Upper lobe of left lung (tissue), 6 donors: Measurements from ENCODE around the gene JMY. TPM values are rescaled to one million over a fixed set of nuclear protein-coding genes. Genes with fewer than 3 reads are reported as not detected.

ENCODE experiments used
- ATAC-seq, 2 donors: fragments of 200-7000 bp; cut with Tn5 transposase; one replicate each; pipeline ENCODE4 v1.9.1; 2022; ENCODE audit warnings: mild to moderate bottlenecking in 2 of 2, moderate library complexity in 2 of 2; ENCODE audit not compliant: low FRiP score in 2 of 2
- DNase-seq, 2 donors: peaks; one replicate each; pipeline ENCODE4 v3.0.0-alpha.2; 2019 to 2020
- H3K27ac ChIP-seq, 4 donors: fragments of 200-600 bp; sonication (generic); one replicate each; pipeline ENCODE4 v1.5.1; 2016 to 2019
- H3K27me3 ChIP-seq, 4 donors: fragments of 200-600 bp; sonication (generic); one replicate each; pipeline ENCODE4 v1.5.1; 2017 to 2019
- H3K36me3 ChIP-seq, 4 donors: fragments of 200-600 bp; sonication (generic); one replicate each; pipeline ENCODE4 v1.5.1; 2016 to 2019
- H3K4me1 ChIP-seq, 4 donors: fragments of 200-600 bp; sonication (generic); one replicate each; pipeline ENCODE4 v1.5.1; 2018 to 2019
- H3K4me3 ChIP-seq, 4 donors: fragments of 200-600 bp; sonication (generic); one replicate each; pipeline ENCODE4 v1.5.1; 2017 to 2019; ENCODE audit warnings: mild to moderate bottlenecking in 2 of 4, moderate library complexity in 1 of 4
- H3K9me3 ChIP-seq, 4 donors: fragments of 200-600 bp; sonication (generic); one replicate each; pipeline ENCODE4 v1.5.1; 2018 to 2019
- EP300 ChIP-seq, 4 donors: sonication (generic); formaldehyde crosslinking; IDR thresholded peaks; one replicate each; pipeline ENCODE4 v1.5.1; 2017; ENCODE audit warnings: antibody characterized with exemption in 4 of 4, control low read depth in 2 of 4
- POLR2A ChIP-seq, 4 donors: fragments of 450-650 bp; IDR thresholded peaks; one replicate each; pipeline ENCODE4 v1.5.1; 2016 to 2017; ENCODE audit warnings: antibody characterized with exemption in 4 of 4, mild to moderate bottlenecking in 2 of 4
- POLR2AphosphoS5 ChIP-seq, 2 donors: sonication (generic); formaldehyde crosslinking; IDR thresholded peaks; one replicate each; pipeline ENCODE4 v1.5.1; 2017; ENCODE audit warnings: antibody characterized with exemption in 2 of 2
- WGBS, 2 donors: methylation state at CpG; one replicate each; pipeline ENCODE4 v1.1.5; 2017 to 2018; 5-methylcytosine and 5-hydroxymethylcytosine counted together
- total RNA-seq, 6 donors: library from RNA; depleted of rRNA in 4 of 6; stranded (reverse); fragments of >200 nt in 4 of 6; gene quantifications; one replicate each; pipeline versions ENCODE4 v1.1.0 to v1.2.1, GENCODE V29; 2016 to 2021
- TF ChIP-seq, protein P1 (sequence below), 6 experiments: fragments of 450-650 bp in 4 of 6; fragments of 200-600 bp in 2 of 6; sonication (generic) in 2 of 6; IDR thresholded peaks; one replicate each; pipeline ENCODE4 v1.5.1; 2016 to 2019; ENCODE audit warnings: antibody characterized with exemption in 6 of 6
- donor health status: DM: no; HTN: no; CAD: no; lungs with moderate emphysema.
- donor health status: DM: no; HTN: yes; CAD: no; lungs with severe emphysema.

The JMY gene
- total RNA-seq, 6 donors from 2014 or later, result 7.9 to 28.8 (median 11.9) TPM

DNA sequence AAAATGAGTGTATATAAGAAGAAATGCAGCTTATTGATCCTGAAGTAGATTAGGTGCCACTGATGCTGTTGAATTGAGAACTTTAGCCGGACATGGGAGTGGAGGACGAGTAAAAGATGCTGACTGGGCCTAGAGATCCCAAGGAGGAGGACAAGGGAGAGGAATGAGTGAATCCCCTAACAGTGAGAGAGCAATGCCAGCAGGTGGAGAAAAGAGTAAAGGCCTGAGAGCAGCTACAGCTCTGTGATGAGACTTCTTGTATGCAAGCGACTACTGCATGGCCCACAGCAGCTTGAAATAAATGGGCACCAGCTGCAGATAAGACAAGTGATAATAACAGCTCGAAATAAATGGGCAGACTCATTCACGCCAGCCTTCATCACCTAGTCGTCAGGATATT, 44.5 kb upstream of the JMY start:
- Histone ChIP-seq H3K4me3 (no peak overlapping the region), H3K9me3 (no peaks in the 10 kb centered on the region), H3K4me1 (no peaks in the 10 kb centered on the region), H3K27ac (no peak overlapping the region), H3K36me3 (no peaks in the 10 kb centered on the region), H3K27me3 (no peaks in the 10 kb centered on the region)
- WGBS, 2 donors, result 90 to 94% methylated on average over 6 of the region's 6 CpGs
- TF ChIP-seq EP300 (IDR thresholded peaks at IDR 0.05) (no peak), POLR2AphosphoS5 (IDR thresholded peaks at IDR 0.05) (no peak), POLR2A (IDR thresholded peaks at IDR 0.05) (no peak)
- TF ChIP-seq, protein P1, sequence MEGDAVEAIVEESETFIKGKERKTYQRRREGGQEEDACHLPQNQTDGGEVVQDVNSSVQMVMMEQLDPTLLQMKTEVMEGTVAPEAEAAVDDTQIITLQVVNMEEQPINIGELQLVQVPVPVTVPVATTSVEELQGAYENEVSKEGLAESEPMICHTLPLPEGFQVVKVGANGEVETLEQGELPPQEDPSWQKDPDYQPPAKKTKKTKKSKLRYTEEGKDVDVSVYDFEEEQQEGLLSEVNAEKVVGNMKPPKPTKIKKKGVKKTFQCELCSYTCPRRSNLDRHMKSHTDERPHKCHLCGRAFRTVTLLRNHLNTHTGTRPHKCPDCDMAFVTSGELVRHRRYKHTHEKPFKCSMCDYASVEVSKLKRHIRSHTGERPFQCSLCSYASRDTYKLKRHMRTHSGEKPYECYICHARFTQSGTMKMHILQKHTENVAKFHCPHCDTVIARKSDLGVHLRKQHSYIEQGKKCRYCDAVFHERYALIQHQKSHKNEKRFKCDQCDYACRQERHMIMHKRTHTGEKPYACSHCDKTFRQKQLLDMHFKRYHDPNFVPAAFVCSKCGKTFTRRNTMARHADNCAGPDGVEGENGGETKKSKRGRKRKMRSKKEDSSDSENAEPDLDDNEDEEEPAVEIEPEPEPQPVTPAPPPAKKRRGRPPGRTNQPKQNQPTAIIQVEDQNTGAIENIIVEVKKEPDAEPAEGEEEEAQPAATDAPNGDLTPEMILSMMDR (IDR thresholded peaks at IDR 0.05), result no peak
- DNase-seq (no peak), ATAC-seq (no peak)

DNA sequence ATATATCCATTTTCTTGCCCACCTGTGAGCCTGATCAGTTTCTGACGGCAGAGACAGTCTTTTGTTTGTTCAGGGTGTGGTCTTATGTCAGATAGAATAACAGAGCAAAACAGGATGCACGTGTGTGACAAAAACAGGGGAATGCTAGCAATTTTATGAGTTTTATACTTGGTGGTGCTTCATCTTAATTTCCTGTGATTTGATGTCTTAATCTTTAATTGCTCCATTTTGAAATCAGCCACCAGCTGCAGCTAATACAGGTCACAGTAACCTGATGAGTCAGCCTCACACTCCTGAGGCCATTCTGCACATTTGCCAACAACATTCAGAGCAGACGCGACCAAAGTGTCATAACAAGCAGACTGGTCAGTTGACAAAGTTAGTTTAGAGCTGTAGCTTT, 42.3 kb upstream of the JMY start:
- Histone ChIP-seq H3K4me1 (no peaks in the 10 kb centered on the region), H3K9me3 (no peaks in the 10 kb centered on the region), H3K4me3 (no peak overlapping the region), H3K27me3 (no peaks in the 10 kb centered on the region), H3K27ac (no peak overlapping the region), H3K36me3 (no peaks in the 10 kb centered on the region)
- TF ChIP-seq EP300 (IDR thresholded peaks at IDR 0.05), result no peak
- DNase-seq (no peak), ATAC-seq (no peak)
- WGBS, 2 donors, result 69 to 81% methylated on average over 4 of the region's 4 CpGs

GRCh38 chr5:79200573-79201183, 35.3 kb upstream of the JMY start:
- Histone ChIP-seq H3K27ac (no peak overlapping the region), H3K4me3 (no peak overlapping the region), H3K4me1 (no peaks in the 10 kb centered on the region), H3K9me3 (no peaks in the 10 kb centered on the region), H3K27me3 (no peaks in the 10 kb centered on the region), H3K36me3 (no peaks in the 10 kb centered on the region)
- WGBS, 2 donors, result 63 to 65% methylated on average over 3 of the region's 3 CpGs
- DNase-seq (no peak), ATAC-seq (no peak)
- no peak for TF ChIP-seq POLR2A (IDR thresholded peaks at IDR 0.05)
- TF ChIP-seq EP300 (IDR thresholded peaks at IDR 0.05), result no peak
- TF ChIP-seq, protein P1 (IDR thresholded peaks at IDR 0.05), result peak in 2 of 6 experiments; percentile 5 to 10
- no peak for TF ChIP-seq POLR2AphosphoS5 (IDR thresholded peaks at IDR 0.05)

GRCh38 chr5:79201206-79201605, 34.7 kb upstream of the JMY start:
- no peaks in the 10 kb centered on the region for H3K27me3 ChIP-seq
- H3K27ac ChIP-seq, result no peak overlapping the region
- 84% methylated on average over 4 of the region's 4 CpGs for WGBS, 2 donors
- H3K36me3 ChIP-seq, result no peaks in the 10 kb centered on the region
- H3K9me3 ChIP-seq, result no peaks in the 10 kb centered on the region
- DNase-seq (no peak), ATAC-seq (no peak)
- H3K4me1 ChIP-seq, result no peaks in the 10 kb centered on the region
- no peak overlapping the region for H3K4me3 ChIP-seq
- TF ChIP-seq EP300 (IDR thresholded peaks at IDR 0.05) (no peak), POLR2AphosphoS5 (IDR thresholded peaks at IDR 0.05) (no peak), POLR2A (IDR thresholded peaks at IDR 0.05) (no peak)
- TF ChIP-seq, protein P1 (IDR thresholded peaks at IDR 0.05), result no peak

- no peak for DNase-seq
- Histone ChIP-seq H3K4me1 (no peaks in the 10 kb centered on the region), H3K36me3 (no peaks in the 10 kb centered on the region), H3K27me3 (no peaks in the 10 kb centered on the region), H3K27ac (no peak overlapping the region), H3K4me3 (no peak overlapping the region), H3K9me3 (no peaks in the 10 kb centered on the region)
- TF ChIP-seq POLR2AphosphoS5 (IDR thresholded peaks at IDR 0.05) (no peak), POLR2A (IDR thresholded peaks at IDR 0.05) (no peak), EP300 (IDR thresholded peaks at IDR 0.05) (no peak)
- TF ChIP-seq, protein P1 (IDR thresholded peaks at IDR 0.05), result no peak
- ATAC-seq, result no peak
These were observed 33.9 kb upstream of the JMY start for GRCh38 chr5:79202076-79202475.
